ENCODE data around the gene SLC39A13.

SLC39A13 gene

GRCh38 chr11:47461876-47462275, 53.5 kb downstream of the SLC39A13 start:
- DNase-seq = no peak

- no peak for DNase-seq
Measured at GRCh38 chr11:47464483-47464882, 56.1 kb downstream of the SLC39A13 start.
